ENCODE data around the gene IL4R. TPM values are rescaled to one million over a fixed set of nuclear protein-coding genes. Genes with fewer than 3 reads are reported as not detected.

IL4R gene
- total RNA-seq, 1 experiment from 2014 or later: 29.6 TPM

- Histone ChIP-seq H3K4me2 (ENCODE audit: low read length) (no peak overlapping the region), H3K27ac (ENCODE audit: low read depth, low read length) (no peak overlapping the region), H3K4me3 (replicated peaks in 1 of 2; ENCODE audit: low read depth in 1 of 2, low read length in 2 of 2) (no peak overlapping the region), H3K9ac (ENCODE audit: low read length) (no peak overlapping the region), H3K4me1 (ENCODE audit: control insufficient read depth in 1 of 2, insufficient read depth in 2 of 2, low read length in 2 of 2) (peaks cover 6 to 10% of the 10 kb centered on the region in 2 experiments; a peak in 3 of 4 replicates), H3K27me3 (ENCODE audit: insufficient read depth, low read length) (0 out of 2 replicates have a peak, but pooled peaks cover 3% of the 10 kb centered on the region), H4K20me1 (ENCODE audit: insufficient read depth) (no peaks in the 10 kb centered on the region), H3K9me2 (ENCODE audit: insufficient read depth) (no peaks in the 10 kb centered on the region), H3K79me2 (ENCODE audit: insufficient read depth, low read length) (no peaks in the 10 kb centered on the region), H2AFZ (ENCODE audit: low read depth, low read length, poor library complexity, severe bottlenecking) (no peak overlapping the region), H3K9me3 (ENCODE audit: control insufficient read depth in 1 of 2, insufficient read depth in 1 of 2, low read depth in 1 of 2, low read length in 2 of 2) (no peaks in the 10 kb centered on the region), H3K36me3 (ENCODE audit: control insufficient read depth in 1 of 2, insufficient read depth in 2 of 2, low read length in 2 of 2) (no peaks in the 10 kb centered on the region)
- ChIA-PET CTCF (no interaction called here), RAD21 (ENCODE audit: low non-redundant PET in 1 of 2, low total read pairs in 2 of 2, uncharacterized antibody in 2 of 2, unreplicated experiment in 2 of 2) (no interaction called here), POLR2A (no interaction called here)
- no TSS peak for BruUV-seq (replicated peaks)
- intact Hi-C loops (cut with micrococcal nuclease): no loop called here
- ATAC-seq (no peak), DNase-seq (ENCODE audit: low read depth, low spot score) (no peak)
- TF ChIP-seq SRF (IDR thresholded peaks at IDR 0.05; ENCODE audit: low read depth) (no peak), ZBTB33 (IDR thresholded peaks at IDR 0.05; ENCODE audit: extremely low read depth, insufficient replicate concordance, low read length) (no peak), EGR1 (IDR thresholded peaks at IDR 0.05; ENCODE audit: low read depth) (no peak), ZFX (IDR thresholded peaks at IDR 0.05) (no peak), CTCF (IDR thresholded peaks at IDR 0.05 in 2 of 3, conservative IDR thresholded peaks at IDR 0.05 in 1 of 3; ENCODE audit: borderline replicate concordance in 1 of 3, insufficient read depth in 1 of 3, low read depth in 2 of 3, low read length in 2 of 3) (no peak), TCF7L2 (IDR thresholded peaks at IDR 0.05; ENCODE audit: borderline replicate concordance, extremely low read depth, insufficient read depth, insufficient read length) (no peak)
These were observed 90.5 kb downstream of the IL4R start for GRCh38 chr16:27404163-27404823.
